Measurements from ENCODE around the gene GRHPR.
"Not testable (repeated sequence)": the region's sequence is repeated elsewhere in the genome, so short reads cannot be mapped to it uniquely, and the experiment has no call there.

GRCh38 chr9:37477987-37478619 lies 55.6 kb downstream of the GRHPR start:
- TF ChIP-seq CTCF (IDR thresholded peaks at IDR 0.05; ENCODE audit: low read depth, low read length); POLR2A (IDR thresholded peaks at IDR 0.05; ENCODE audit: extremely low read depth, insufficient read length); MAX (IDR thresholded peaks at IDR 0.05; ENCODE audit: low read depth, low read length); MYC (IDR thresholded peaks at IDR 0.05; ENCODE audit: low read depth, low read length): not testable (repeated sequence)
